ENCODE data around the gene LCLAT1. TPM values are rescaled to one million over a fixed set of nuclear protein-coding genes. Genes with fewer than 3 reads are reported as not detected.

The LCLAT1 gene
- total and polyA plus RNA-seq, 12 donors = 8.0 to 56.4 (median 42.7) TPM

DNA sequence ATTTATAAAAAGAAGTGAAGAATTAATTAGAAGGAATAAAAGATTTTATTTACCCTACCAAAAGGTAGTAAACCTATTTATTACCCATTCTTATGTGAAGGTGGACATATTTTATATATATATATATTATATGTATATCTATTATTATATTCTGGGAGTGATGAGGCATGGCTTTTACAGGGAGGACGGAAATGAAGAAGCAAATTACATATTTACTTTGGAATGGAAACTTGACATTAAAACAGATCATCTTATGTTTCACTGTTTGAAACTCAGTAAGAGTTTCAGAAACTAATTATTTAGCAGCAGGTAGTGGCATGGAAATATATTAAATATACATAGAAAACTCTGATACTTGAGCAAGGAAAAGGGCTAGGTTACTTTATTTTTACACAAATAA, 143.4 kb downstream of the LCLAT1 start:
- Histone ChIP-seq H3K27me3 (no peaks in the 10 kb centered on the region), H3K9me3 (no peaks in the 10 kb centered on the region), H3K4me1 (peaks cover 3 to 36% (median 13%) of the 10 kb centered on the region in 9 donors), H3K36me3 (peaks cover 0 to 5% (median 0%) of the 10 kb centered on the region in 9 donors), H3K27ac (peak overlapping the region in 4 of 10 donors; percentile 15 to 70 (median 34)), H3K4me3 (no peak overlapping the region)
- no peak for TF ChIP-seq CTCF (IDR thresholded peaks at IDR 0.05)
- ATAC-seq (no peak), DNase-seq (no peak)
- WGBS, 2 donors = 92 to 98% methylated on average over 1 of the region's 1 CpG
- intact Hi-C loops (cut with DNase I) = no loop called here

DNA sequence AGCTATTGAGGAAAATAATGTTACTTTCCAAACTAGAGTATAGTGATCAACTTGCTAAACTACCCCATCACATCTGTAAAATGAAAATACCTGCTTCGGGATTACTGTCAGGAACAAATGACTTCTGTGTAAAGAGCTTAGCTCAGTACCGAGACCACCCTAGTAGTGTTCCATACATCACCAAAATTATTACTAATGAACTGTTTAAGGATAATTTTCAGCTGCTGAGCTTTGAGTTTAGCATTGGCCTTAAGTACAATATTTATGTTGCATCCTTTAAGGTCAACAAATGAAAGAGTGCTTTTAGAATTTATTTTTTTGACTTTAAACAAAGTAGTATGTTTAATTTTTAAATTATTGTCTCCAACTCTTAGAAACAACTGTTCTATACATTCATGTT, 144.1 kb downstream of the LCLAT1 start:
- no peaks in the 10 kb centered on the region for H3K27me3 ChIP-seq
- intact Hi-C loops (cut with DNase I) = no loop called here
- H3K36me3 ChIP-seq = peaks cover 0 to 3% (median 0%) of the 10 kb centered on the region in 9 donors
- WGBS, 2 donors = 98% methylated on average over 2 of the region's 2 CpGs
- H3K9me3 ChIP-seq = no peaks in the 10 kb centered on the region
- DNase-seq (no peak), ATAC-seq (no peak)
- no peak for TF ChIP-seq CTCF (IDR thresholded peaks at IDR 0.05)
- no peak overlapping the region for H3K27ac ChIP-seq
- no peak overlapping the region for H3K4me3 ChIP-seq
- peaks cover 3 to 36% (median 13%) of the 10 kb centered on the region in 9 donors for H3K4me1 ChIP-seq

DNA sequence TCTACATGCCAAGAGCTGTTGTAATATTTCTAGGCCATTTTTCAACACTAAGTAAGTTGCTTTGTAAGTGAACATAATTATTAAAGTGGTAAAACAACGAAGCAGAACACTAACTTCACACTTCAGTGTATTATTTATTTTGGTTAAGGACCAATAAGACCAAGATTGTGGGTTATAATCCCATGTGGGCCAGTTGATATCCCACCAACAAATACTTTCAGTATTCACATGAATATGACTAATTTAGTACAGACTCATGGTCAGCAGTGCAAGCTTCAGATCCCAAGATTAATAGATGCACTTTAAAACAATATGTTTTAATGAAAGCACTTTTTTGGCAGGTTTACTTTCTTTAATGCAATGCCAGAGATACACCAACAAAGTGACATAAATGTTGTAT, 154.3 kb downstream of the LCLAT1 start:
- ATAC-seq = peak in 4 of 8 donors; percentile 23 to 55 (median 44)
- WGBS, 2 donors = 62 to 66% methylated on average over 1 of the region's 1 CpG
- Histone ChIP-seq H3K4me3 (no peak overlapping the region), H3K9me3 (peaks cover 0 to 25% (median 11%) of the 10 kb centered on the region in 11 donors), H3K4me1 (peaks cover 0 to 22% (median 4%) of the 10 kb centered on the region in 9 donors), H3K27me3 (no peaks in the 10 kb centered on the region), H3K27ac (no peak overlapping the region), H3K36me3 (no peaks in the 10 kb centered on the region)
- intact Hi-C loops (cut with DNase I) = no loop called here
- DNase-seq = no peak
- TF ChIP-seq CTCF (IDR thresholded peaks at IDR 0.05) = no peak

- DNase-seq (no peak), ATAC-seq (no peak)
- peaks cover 0 to 6% (median 0%) of the 10 kb centered on the region in 11 donors for H3K9me3 ChIP-seq
- H3K4me3 ChIP-seq = no peak overlapping the region
- no peak overlapping the region for H3K27ac ChIP-seq
- intact Hi-C loops (cut with DNase I) = no loop called here
- 84 to 95% methylated on average over 3 of the region's 3 CpGs for WGBS, 2 donors
- H3K4me1 ChIP-seq = peaks cover 0 to 22% (median 4%) of the 10 kb centered on the region in 9 donors
- no peaks in the 10 kb centered on the region for H3K27me3 ChIP-seq
- TF ChIP-seq CTCF (IDR thresholded peaks at IDR 0.05) = no peak
- no peaks in the 10 kb centered on the region for H3K36me3 ChIP-seq
These were observed 158.2 kb downstream of the LCLAT1 start for GRCh38 chr2:30605197-30605596.

Measured in heart right ventricle (tissue), 16 donors.